ENCODE measurements around the gene BEND3. TPM values are rescaled to one million over a fixed set of nuclear protein-coding genes. Genes with fewer than 3 reads are reported as not detected.

BEND3 gene
- total and polyA plus RNA-seq, 12 donors: 0.37 to 2.3 (median 1.3) TPM

GRCh38 chr6:107075951-107076381, 39.3 kb downstream of the BEND3 start:
- Histone ChIP-seq H3K27ac (no peak overlapping the region), H3K27me3 (no peaks in the 10 kb centered on the region), H3K9me3 (no peaks in the 10 kb centered on the region), H3K4me1 (no peaks in the 10 kb centered on the region), H3K4me3 (no peak overlapping the region), H3K36me3 (no peaks in the 10 kb centered on the region)
- intact Hi-C loops (cut with DNase I): no loop called here
- no peak for DNase-seq
- TF ChIP-seq CTCF (IDR thresholded peaks at IDR 0.05): peak in 3 of 9 donors; percentile 22 to 30 (median 22)
- ATAC-seq: no peak
- 67 to 76% methylated on average over 6 of the region's 6 CpGs for WGBS, 2 donors

GRCh38 chr6:107070686-107071085, 44.6 kb downstream of the BEND3 start:
- intact Hi-C loops (cut with DNase I): no loop called here

GRCh38 chr6:107069631-107070548, 45.4 kb downstream of the BEND3 start:
- no peak overlapping the region for H3K4me3 ChIP-seq
- no peak overlapping the region for H3K27ac ChIP-seq
- no peak for ATAC-seq
- TF ChIP-seq CTCF (IDR thresholded peaks at IDR 0.05): no peak
- no peaks in the 10 kb centered on the region for H3K27me3 ChIP-seq
- intact Hi-C loops (cut with DNase I): no loop called here
- H3K36me3 ChIP-seq: peaks cover 0 to 18% (median 0%) of the 10 kb centered on the region in 9 donors
- peaks cover 0 to 6% (median 4%) of the 10 kb centered on the region in 9 donors for H3K4me1 ChIP-seq
- H3K9me3 ChIP-seq: no peaks in the 10 kb centered on the region
- 96% methylated on average over 53 of the region's 53 CpGs for WGBS, 2 donors
- no peak for DNase-seq

More at GRCh38 chr6:107070686-107071085, 44.6 kb downstream of the BEND3 start:
- 93 to 94% methylated on average over 12 of the region's 12 CpGs for WGBS, 2 donors
- H3K36me3 ChIP-seq: peaks cover 0 to 18% (median 0%) of the 10 kb centered on the region in 9 donors
- no peaks in the 10 kb centered on the region for H3K4me1 ChIP-seq
- H3K27ac ChIP-seq: no peak overlapping the region
- H3K9me3 ChIP-seq: no peaks in the 10 kb centered on the region
- no peak for ATAC-seq
- no peak for TF ChIP-seq CTCF (IDR thresholded peaks at IDR 0.05)
- no peak for DNase-seq
- H3K4me3 ChIP-seq: no peak overlapping the region
- no peaks in the 10 kb centered on the region for H3K27me3 ChIP-seq

- 97% methylated on average over 69 of the region's 69 CpGs for WGBS, 2 donors
- H3K36me3 ChIP-seq: peaks cover 0 to 18% (median 0%) of the 10 kb centered on the region in 9 donors
- no peaks in the 10 kb centered on the region for H3K9me3 ChIP-seq
- TF ChIP-seq CTCF (IDR thresholded peaks at IDR 0.05): no peak
- H3K27ac ChIP-seq: no peak overlapping the region
- ATAC-seq (peak in 1 of 8 donors; percentile 12), DNase-seq (no peak)
- H3K27me3 ChIP-seq: no peaks in the 10 kb centered on the region
- peaks cover 0 to 14% (median 10%) of the 10 kb centered on the region in 9 donors for H3K4me1 ChIP-seq
- intact Hi-C loops (cut with DNase I): no loop called here
- no peak overlapping the region for H3K4me3 ChIP-seq
These were observed 46.4 kb downstream of the BEND3 start for GRCh38 chr6:107068691-107069630.

Data from heart right ventricle (tissue), 16 donors.